ENCODE measurements around the gene GOLGA8J.
"Not testable (repeated sequence)": the region's sequence is repeated elsewhere in the genome, so short reads cannot be mapped to it uniquely, and the experiment has no call there.

GOLGA8J gene

DNA sequence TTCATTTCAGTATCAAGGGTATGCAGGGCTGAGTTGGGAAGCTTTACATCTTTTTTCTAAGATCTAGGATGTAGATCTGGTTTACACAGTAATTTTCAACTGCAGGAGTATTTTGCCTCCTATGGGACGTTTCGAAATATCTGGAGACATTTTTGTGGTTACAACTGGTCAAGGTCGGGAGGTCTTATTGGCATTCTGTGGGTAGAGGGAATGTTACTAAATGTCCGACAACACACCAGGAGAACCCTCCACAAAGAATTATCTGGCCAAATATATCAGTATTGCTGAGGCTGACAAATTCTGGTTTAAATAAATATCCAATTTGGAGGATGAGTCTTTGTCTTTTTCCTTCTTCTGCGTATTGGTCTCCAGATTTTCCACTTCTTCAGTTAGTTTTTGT is 1.9 kb upstream of the GOLGA8J start:
- DNase-seq = not testable (repeated sequence)

DNA sequence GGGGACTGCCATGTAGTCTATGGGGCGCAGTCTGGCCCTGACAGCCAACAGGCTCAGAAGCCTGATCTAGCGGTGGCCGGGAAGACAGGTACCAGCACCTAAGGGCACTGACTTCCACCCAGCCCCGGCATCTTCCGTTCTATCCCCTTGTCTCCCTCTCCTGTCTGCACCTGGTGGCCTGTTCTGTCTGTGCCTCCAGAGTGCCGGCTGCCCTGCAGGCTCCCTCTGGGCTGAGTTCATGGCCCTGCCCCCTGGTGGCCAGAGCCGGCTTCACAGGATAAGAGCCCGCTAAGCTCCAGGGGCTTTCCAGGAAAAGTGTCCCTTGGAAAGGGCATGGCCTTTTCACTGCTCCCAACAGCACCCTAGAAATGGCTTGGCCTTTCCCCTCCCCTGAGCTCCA is 15.1 kb downstream of the GOLGA8J start:
- not testable (repeated sequence) for DNase-seq

DNA sequence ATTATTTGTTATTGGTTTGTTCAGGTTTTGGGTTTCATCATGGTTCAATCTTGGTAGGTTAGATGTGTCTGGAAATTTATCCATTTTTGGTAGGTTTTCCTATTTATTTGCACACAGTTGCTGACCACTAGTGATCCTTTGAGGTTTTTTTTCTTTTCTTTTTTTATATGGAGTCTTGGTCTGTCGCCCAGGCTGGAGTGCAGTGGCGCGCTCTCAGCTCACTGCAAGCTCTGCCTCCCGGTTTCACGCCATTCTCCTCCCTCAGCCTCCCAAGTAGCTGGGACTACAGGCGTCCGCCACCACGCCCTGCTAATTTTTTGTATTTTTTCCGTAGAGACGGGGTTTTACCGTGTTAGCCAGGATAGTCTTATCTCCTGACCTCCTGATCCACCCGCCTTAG is 20.1 kb downstream of the GOLGA8J start:
- not testable (repeated sequence) for DNase-seq

DNA sequence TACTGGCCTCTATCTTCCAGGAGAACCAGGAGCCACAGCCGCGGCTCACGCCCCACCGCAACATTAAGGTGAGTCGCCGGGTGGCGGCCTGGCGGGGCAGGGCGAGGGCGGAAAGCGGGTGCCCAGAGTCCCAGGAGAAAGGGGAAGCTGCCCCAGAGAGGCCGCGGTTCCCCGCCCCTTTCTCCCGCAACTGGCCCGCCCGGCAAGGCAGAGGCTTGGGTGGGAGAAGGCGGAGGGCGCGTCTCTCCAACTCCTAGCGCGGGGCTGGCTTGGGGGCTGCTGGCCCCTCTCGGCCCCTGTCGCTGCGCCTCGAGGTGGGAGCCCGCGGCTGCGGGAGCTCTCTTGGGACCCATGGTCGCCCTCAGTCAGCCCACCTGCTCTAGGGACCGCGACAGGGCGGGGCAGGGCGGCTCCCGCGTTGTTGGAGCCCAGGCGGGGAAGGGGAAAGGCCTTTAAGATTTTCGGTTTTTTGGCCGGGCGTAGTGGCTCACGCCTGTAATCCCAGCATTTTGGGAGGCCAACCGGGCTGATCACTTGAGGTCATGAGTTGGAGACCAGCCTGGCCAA is 21.3 kb downstream of the GOLGA8J start:
- not testable (repeated sequence) for DNase-seq

DNA sequence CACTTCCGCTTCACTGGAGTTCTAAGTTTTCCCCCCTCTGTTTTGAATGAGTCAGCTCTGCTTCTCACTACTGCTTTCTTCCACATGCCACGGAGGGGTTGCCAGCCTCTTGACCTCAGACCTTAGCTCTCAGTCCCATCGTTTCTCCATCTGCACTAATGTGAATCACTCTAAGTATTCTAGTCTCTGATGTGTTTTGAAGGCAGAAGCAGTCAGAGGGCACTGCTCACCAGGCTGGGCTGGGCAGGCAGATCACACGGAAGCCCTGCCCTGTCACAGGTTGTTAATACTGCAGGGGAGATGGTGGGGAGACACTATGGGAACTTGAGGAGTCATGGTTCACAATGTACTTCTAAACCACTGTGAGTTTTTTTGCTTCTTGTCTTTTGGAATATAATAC is 27.8 kb downstream of the GOLGA8J start:
- DNase-seq = not testable (repeated sequence)

DNA sequence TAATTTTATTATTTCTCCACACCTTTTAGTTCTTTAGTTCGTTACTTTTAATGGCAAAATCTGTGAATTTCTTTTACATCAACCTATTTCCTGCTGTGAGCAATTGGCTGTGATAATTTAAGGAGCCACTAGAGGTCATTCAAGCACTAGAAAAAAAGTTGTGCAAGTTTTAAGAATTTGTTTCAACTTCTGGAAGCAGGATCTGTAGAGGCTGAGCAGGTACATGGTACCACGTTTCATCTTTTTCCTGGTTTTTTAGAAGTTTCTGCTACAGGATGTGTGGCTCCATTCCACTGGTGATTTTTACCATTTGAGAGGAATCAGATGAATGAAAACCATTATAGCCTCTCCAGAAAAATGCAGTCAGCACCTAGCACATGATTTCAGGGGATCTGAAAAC is 47.3 kb downstream of the GOLGA8J start:
- not testable (repeated sequence) for DNase-seq

DNA sequence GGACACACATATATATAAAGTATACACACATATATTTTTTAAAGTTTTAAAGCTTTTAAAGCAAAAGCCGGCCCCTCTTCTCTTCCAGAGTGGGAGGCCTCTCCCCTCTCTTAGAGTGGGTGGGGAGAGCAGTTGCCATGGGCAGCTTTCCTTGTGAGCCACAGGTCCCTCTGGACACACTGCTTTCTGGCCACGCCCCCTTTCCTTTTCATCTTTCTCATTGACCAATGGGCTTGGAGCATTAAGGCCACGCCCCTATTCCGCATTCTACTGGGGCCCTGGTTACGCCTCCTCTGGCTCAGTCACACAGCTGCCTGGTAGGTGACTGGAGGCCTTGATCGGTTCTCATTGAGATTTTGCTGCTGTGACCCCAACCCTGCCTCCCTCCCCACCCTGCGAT is 52.0 kb downstream of the GOLGA8J start, which contains the start of gene GOLGA8T:
TSS of gene GOLGA8T (plus strand) at position 301 of the 400 bp plus-strand sequence. CDS start at position 399, 98 bp downstream.
- DNase-seq = not testable (repeated sequence)

Data from activated CD4-positive, alpha-beta T cell treated with anti-CD3 and anti-CD28 coated beads for 48 hours (primary cell).